Loucy (cell line): Measurements from ENCODE around the gene BCL2L13.

Source experiments
- CTCF ChIP-seq: fragments of 200-600 bp; sonication (generic); conservative IDR thresholded peaks from 2 replicates; pipeline ENCODE4 v1.5.1; 2014; ENCODE audit warnings: mild to moderate bottlenecking, antibody characterized with exemption, low read length
- EZH2phosphoT487 ChIP-seq: fragments of 200-600 bp; IDR thresholded peaks from 2 replicates; pipeline ENCODE4 v1.6.1; 2018; ENCODE audit warnings: antibody characterized with exemption, mild to moderate bottlenecking, moderate library complexity, borderline replicate concordance

- TF ChIP-seq CTCF (no peak), EZH2phosphoT487 (no peak)
These were observed 56.2 kb downstream of the BCL2L13 start for GRCh38 chr22:17694752-17695151.
